Measurements from ENCODE around the gene APRT. TPM values are rescaled to one million over a fixed set of nuclear protein-coding genes. Genes with fewer than 3 reads are reported as not detected.

The APRT gene
- total and polyA plus RNA-seq, 2 donors: 28.8 to 167 TPM

Other genes starting within 250 kb of the APRT start
- gene ZC3H18, start 241.5 kb downstream of the APRT start, total RNA-seq: 13.9 TPM
- gene ZC3H18, start 241.5 kb downstream of the APRT start, polyA plus RNA-seq: 29.5 TPM
- gene IL17C, start 173.4 kb downstream of the APRT start, total RNA-seq: not detected
- 0.13 TPM for gene IL17C, start 173.4 kb downstream of the APRT start, polyA plus RNA-seq
- gene CYBA, start 160.9 kb downstream of the APRT start, total RNA-seq: 90.4 TPM
- gene CYBA, start 160.9 kb downstream of the APRT start, polyA plus RNA-seq: 145 TPM
- 14.8 TPM for gene MVD, start 148.8 kb downstream of the APRT start, total RNA-seq
- gene MVD, start 148.8 kb downstream of the APRT start, polyA plus RNA-seq: 35.7 TPM
- gene SNAI3, start 125.4 kb downstream of the APRT start, total RNA-seq: not detected
- gene SNAI3, start 125.4 kb downstream of the APRT start, polyA plus RNA-seq: 0.82 TPM
- 10.0 TPM for gene RNF166, start 105.5 kb downstream of the APRT start, total RNA-seq
- gene RNF166, start 105.5 kb downstream of the APRT start, polyA plus RNA-seq: 19.6 TPM
- gene CTU2, start 105.4 kb downstream of the APRT start, total RNA-seq: 6.8 TPM
- 15.4 TPM for gene CTU2, start 105.4 kb downstream of the APRT start, polyA plus RNA-seq
- 62.0 TPM for gene PIEZO1, start 26.7 kb downstream of the APRT start, total RNA-seq
- 205 TPM for gene PIEZO1, start 26.7 kb downstream of the APRT start, polyA plus RNA-seq
- 4.0 TPM for gene CDT1, start 8.1 kb downstream of the APRT start, total RNA-seq
- 1.5 TPM for gene CDT1, start 8.1 kb downstream of the APRT start, polyA plus RNA-seq
- gene GALNS, start 45.0 kb upstream of the APRT start, total RNA-seq: 14.6 TPM
- 23.0 TPM for gene GALNS, start 45.0 kb upstream of the APRT start, polyA plus RNA-seq
- 18.7 TPM for gene TRAPPC2L, start 45.2 kb upstream of the APRT start, total RNA-seq
- 43.3 TPM for gene TRAPPC2L, start 45.2 kb upstream of the APRT start, polyA plus RNA-seq
- gene PABPN1L, start 54.7 kb upstream of the APRT start, total RNA-seq: not detected
- gene PABPN1L, start 54.7 kb upstream of the APRT start, polyA plus RNA-seq: not detected
- gene CBFA2T3, start 165.3 kb upstream of the APRT start, total RNA-seq: 1.5 TPM
- gene CBFA2T3, start 165.3 kb upstream of the APRT start, polyA plus RNA-seq: 6.2 TPM